Osteocyte (in vitro differentiated cells): ENCODE data around the gene C20orf173. TPM values are rescaled to one million over a fixed set of nuclear protein-coding genes. Genes with fewer than 3 reads are reported as not detected.

Experiments used
- DNase-seq: peaks from one replicate; pipeline ENCODE4 v3.0.0; 2021; ENCODE audit warnings: mixed read lengths; ENCODE audit not compliant: unreplicated experiment; ENCODE audit errors: extremely low spot score
- H3K27ac Mint-ChIP-seq: one replicate; pipeline ENCODE4 v1.8.0; 2021; ENCODE audit warnings: mild to moderate bottlenecking, mixed read lengths; ENCODE audit not compliant: unreplicated experiment
- H3K27me3 Mint-ChIP-seq: one replicate; pipeline ENCODE4 v1.8.0; 2021; ENCODE audit warnings: mixed read lengths; ENCODE audit not compliant: unreplicated experiment
- H3K36me3 Mint-ChIP-seq: one replicate; pipeline ENCODE4 v1.8.0; 2021; ENCODE audit warnings: mixed read lengths; ENCODE audit not compliant: unreplicated experiment
- H3K4me1 Mint-ChIP-seq: one replicate; pipeline ENCODE4 v1.8.0; 2021; ENCODE audit warnings: mixed read lengths; ENCODE audit not compliant: unreplicated experiment
- H3K4me3 Mint-ChIP-seq: one replicate; pipeline ENCODE4 v1.8.0; 2021; ENCODE audit warnings: mild to moderate bottlenecking, moderate library complexity, mixed read lengths; ENCODE audit not compliant: unreplicated experiment
- H3K9me3 Mint-ChIP-seq: one replicate; pipeline ENCODE4 v1.8.0; 2021; ENCODE audit warnings: mixed read lengths; ENCODE audit not compliant: unreplicated experiment
- CTCF ChIP-seq: fragments of 200-600 bp; sonication (generic); IDR thresholded peaks from 2 replicates; pipeline ENCODE4 v1.5.0; 2021; ENCODE audit warnings: antibody characterized with exemption, mild to moderate bottlenecking, moderate library complexity
- total RNA-seq: library from RNA; stranded (reverse); gene quantifications from 2 replicates; pipeline ENCODE4 v1.2.1, GENCODE V29; 2021

C20orf173 gene
- total RNA-seq, 1 donor from 2014 or later, result not detected

GRCh38 chr20:35542990-35543389 lies 13.5 kb upstream of the C20orf173 start:
- Mint-ChIP-seq H3K4me1 (peaks cover 18% of the 10 kb centered on the region), H3K4me3 (peak overlapping the region; percentile 90), H3K9me3 (no peaks in the 10 kb centered on the region)

GRCh38 chr20:35541783-35542662 lies 12.6 kb upstream of the C20orf173 start, which contains the start of gene ERGIC3:
ERGIC3 (plus strand) TSS chr20:35542078; CDS start chr20:35542098, 20 bp downstream.
- H3K4me3 Mint-ChIP-seq, result peak within 1 kb of the TSS; percentile 90
- peak within 1 kb of the TSS; percentile 77 for H3K27ac Mint-ChIP-seq
- H3K4me1 Mint-ChIP-seq, result peaks cover 18% of the 10 kb centered on the region
- DNase-seq, result peak; percentile 99
- no peaks in the 10 kb centered on the region for H3K9me3 Mint-ChIP-seq
- H3K36me3 Mint-ChIP-seq, result peaks cover 6% of the 10 kb centered on the region
- H3K27me3 Mint-ChIP-seq, result no peaks in the 10 kb centered on the region
- TF ChIP-seq CTCF, result no peak

More at GRCh38 chr20:35542990-35543389, 13.5 kb upstream of the C20orf173 start:
- DNase-seq, result no peak
- no peak for TF ChIP-seq CTCF
- Mint-ChIP-seq H3K27ac (no peak overlapping the region), H3K27me3 (no peaks in the 10 kb centered on the region), H3K36me3 (peaks cover 6% of the 10 kb centered on the region)

DNA sequence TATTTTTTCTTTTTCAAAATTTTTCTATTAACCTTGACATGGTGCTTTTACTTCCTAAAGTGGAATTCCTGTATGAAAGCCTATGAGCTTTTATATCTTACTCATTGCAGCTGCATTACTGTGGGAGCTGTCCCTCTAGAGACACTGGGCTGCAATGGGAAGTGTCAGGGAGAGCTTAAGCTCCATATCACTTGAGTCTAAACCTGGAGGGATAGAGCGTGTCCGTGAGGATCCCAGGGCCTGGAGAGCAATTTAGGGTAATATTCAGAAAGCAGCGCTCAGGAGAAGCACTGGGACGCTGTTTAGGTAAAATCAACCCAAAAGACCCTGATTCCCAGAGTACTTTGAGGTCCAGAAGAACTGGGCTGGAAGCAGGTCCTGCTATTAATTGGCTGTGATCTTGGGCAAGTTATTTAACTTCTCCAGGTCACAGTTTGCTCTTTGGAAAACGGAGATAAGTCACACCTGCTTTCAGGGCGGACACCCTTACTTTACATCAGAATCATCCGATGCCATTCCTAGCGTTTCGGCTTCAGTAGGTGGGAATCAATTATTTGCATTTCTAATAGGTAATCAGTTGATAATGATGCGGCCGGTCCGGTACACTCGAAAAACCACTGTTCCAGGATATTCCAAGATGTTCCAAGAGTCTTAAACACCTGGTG lies 11.8 kb upstream of the C20orf173 start:
- H3K27ac Mint-ChIP-seq, result peak overlapping the region; percentile 60
- peak overlapping the region; percentile 90 for H3K4me3 Mint-ChIP-seq
- peaks cover 18% of the 10 kb centered on the region for H3K4me1 Mint-ChIP-seq
- H3K9me3 Mint-ChIP-seq, result no peaks in the 10 kb centered on the region
- no peak for TF ChIP-seq CTCF
- H3K27me3 Mint-ChIP-seq, result no peaks in the 10 kb centered on the region
- H3K36me3 Mint-ChIP-seq, result peaks cover 6% of the 10 kb centered on the region
- DNase-seq, result no peak

DNA sequence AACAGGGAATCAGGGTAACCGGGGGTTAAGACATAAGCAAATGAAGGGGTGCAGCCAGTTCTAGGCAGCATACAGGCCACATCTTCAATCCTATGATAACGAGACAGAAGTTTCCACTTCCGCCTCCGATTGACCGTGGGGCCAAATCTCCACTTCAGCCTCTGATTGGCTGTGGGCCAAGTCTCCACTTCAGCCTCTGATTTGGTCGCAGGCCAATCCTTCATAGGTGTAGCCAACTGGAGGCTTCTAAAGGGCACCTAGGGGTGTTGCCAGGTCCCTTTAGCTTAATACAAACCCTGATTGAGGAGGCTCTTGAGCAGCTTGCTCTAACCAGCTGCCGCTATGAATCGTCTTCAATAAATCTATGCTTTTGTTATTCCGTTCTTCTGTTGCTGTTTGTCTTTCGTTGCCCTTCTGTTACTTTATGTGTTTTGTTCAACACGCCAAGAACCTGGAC lies 10.3 kb upstream of the C20orf173 start:
- H3K9me3 Mint-ChIP-seq, result no peaks in the 10 kb centered on the region
- no peak for DNase-seq
- TF ChIP-seq CTCF, result no peak
- peaks cover 18% of the 10 kb centered on the region for H3K4me1 Mint-ChIP-seq
- no peak overlapping the region for H3K4me3 Mint-ChIP-seq
- peaks cover 6% of the 10 kb centered on the region for H3K36me3 Mint-ChIP-seq
- peaks cover 3% of the 10 kb centered on the region for H3K27me3 Mint-ChIP-seq
- no peak overlapping the region for H3K27ac Mint-ChIP-seq
